ENCODE measurements around the gene CYTH4.
A peak's percentile ranks its signal among the peaks of the same experiment; 100 is the strongest.

CYTH4 gene

GRCh38 chr22:37270928-37271650 is 11.2 kb upstream of the CYTH4 start:
- no peak for DNase-seq (ENCODE audit: low spot score)

GRCh38 chr22:37273126-37273845 is 9.0 kb upstream of the CYTH4 start:
- DNase-seq (ENCODE audit: low spot score), result peak; percentile 54

GRCh38 chr22:37273846-37274225 is 8.5 kb upstream of the CYTH4 start:
- no peak for DNase-seq (ENCODE audit: low spot score)

- no peak for DNase-seq (ENCODE audit: low spot score)
Measured at GRCh38 chr22:37274380-37274862, 7.9 kb upstream of the CYTH4 start.

- DNase-seq (ENCODE audit: low spot score), result no peak
Measured at GRCh38 chr22:37275134-37275533, 7.2 kb upstream of the CYTH4 start.

GRCh38 chr22:37275622-37276021 is 6.7 kb upstream of the CYTH4 start:
- no peak for DNase-seq (ENCODE audit: low spot score)

- DNase-seq (ENCODE audit: low spot score), result no peak
Measured at GRCh38 chr22:37276776-37277175, 5.5 kb upstream of the CYTH4 start.

- no peak for DNase-seq (ENCODE audit: low spot score)
Measured at GRCh38 chr22:37277384-37277783, 4.9 kb upstream of the CYTH4 start.

GRCh38 chr22:37278261-37278660 is 4.0 kb upstream of the CYTH4 start:
- no peak for DNase-seq (ENCODE audit: low spot score)

GRCh38 chr22:37279331-37280181 is 2.8 kb upstream of the CYTH4 start:
- no peak for DNase-seq (ENCODE audit: low spot score)

- DNase-seq (ENCODE audit: low spot score), result no peak
Measured at GRCh38 chr22:37280718-37281117, 1.6 kb upstream of the CYTH4 start.

- DNase-seq (ENCODE audit: low spot score), result no peak
Measured at GRCh38 chr22:37281195-37281594, 1.1 kb upstream of the CYTH4 start.

GRCh38 chr22:37281646-37282384 is 493 bp upstream of the CYTH4 start:
- DNase-seq (ENCODE audit: low spot score), result no peak

GRCh38 chr22:37283393-37283937 is 1.2 kb downstream of the CYTH4 start:
- DNase-seq (ENCODE audit: low spot score), result no peak

GRCh38 chr22:37284126-37284804 is 2.0 kb downstream of the CYTH4 start:
- no peak for DNase-seq (ENCODE audit: low spot score)

GRCh38 chr22:37284805-37285355 is 2.6 kb downstream of the CYTH4 start:
- DNase-seq (ENCODE audit: low spot score), result no peak

- DNase-seq (ENCODE audit: low spot score), result no peak
Measured at GRCh38 chr22:37285937-37286336, 3.6 kb downstream of the CYTH4 start.

- DNase-seq (ENCODE audit: low spot score), result no peak
Measured at GRCh38 chr22:37287550-37287951, 5.2 kb downstream of the CYTH4 start.

- DNase-seq (ENCODE audit: low spot score), result no peak
Measured at GRCh38 chr22:37288521-37288920, 6.2 kb downstream of the CYTH4 start.

GRCh38 chr22:37289156-37289735 is 6.9 kb downstream of the CYTH4 start:
- no peak for DNase-seq (ENCODE audit: low spot score)

Data from COLO829 (cell line).